Tibial nerve (tissue), 3 donors: ENCODE results near the gene SEC22B.
"Not testable (repeated sequence)": the region's sequence is repeated elsewhere in the genome, so short reads cannot be mapped to it uniquely, and the experiment has no call there.

Experiments used
- POLR2A ChIP-seq, 2 donors: fragments of 450-650 bp; IDR thresholded peaks; one replicate each; pipeline ENCODE4 v1.6.1; 2017; ENCODE audit warnings: antibody characterized with exemption in 2 of 2, mild to moderate bottlenecking in 2 of 2, moderate library complexity in 2 of 2
- TF ChIP-seq, protein P1 (sequence below), 5 experiments: fragments of 200-600 bp in 3 of 5; fragments of 450-650 bp in 2 of 5; sonication (generic) in 3 of 5; IDR thresholded peaks; one replicate each; pipeline ENCODE4 v1.5.1; 2016 to 2019; ENCODE audit warnings: antibody characterized with exemption in 5 of 5, mild to moderate bottlenecking in 3 of 5, moderate library complexity in 2 of 5

DNA sequence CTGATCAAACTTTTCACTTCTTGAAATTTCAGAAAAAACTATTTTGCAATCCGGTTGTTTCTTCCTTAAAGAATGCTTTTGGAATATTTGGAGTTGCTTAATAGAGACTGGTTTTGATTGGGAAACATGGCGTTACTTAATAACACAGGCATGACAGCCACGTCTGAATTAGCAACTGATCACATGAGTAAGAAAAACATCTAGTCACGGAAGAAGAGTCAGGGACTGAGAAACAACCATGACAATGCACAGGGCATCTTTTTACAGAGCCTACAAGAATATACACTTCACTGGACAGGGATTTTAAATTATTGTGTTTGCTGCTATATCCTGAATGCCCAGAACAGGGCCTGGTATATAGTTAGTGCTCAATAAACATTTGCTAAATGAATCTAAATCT, 18.2 kb downstream of the SEC22B start:
- TF ChIP-seq, protein P1, sequence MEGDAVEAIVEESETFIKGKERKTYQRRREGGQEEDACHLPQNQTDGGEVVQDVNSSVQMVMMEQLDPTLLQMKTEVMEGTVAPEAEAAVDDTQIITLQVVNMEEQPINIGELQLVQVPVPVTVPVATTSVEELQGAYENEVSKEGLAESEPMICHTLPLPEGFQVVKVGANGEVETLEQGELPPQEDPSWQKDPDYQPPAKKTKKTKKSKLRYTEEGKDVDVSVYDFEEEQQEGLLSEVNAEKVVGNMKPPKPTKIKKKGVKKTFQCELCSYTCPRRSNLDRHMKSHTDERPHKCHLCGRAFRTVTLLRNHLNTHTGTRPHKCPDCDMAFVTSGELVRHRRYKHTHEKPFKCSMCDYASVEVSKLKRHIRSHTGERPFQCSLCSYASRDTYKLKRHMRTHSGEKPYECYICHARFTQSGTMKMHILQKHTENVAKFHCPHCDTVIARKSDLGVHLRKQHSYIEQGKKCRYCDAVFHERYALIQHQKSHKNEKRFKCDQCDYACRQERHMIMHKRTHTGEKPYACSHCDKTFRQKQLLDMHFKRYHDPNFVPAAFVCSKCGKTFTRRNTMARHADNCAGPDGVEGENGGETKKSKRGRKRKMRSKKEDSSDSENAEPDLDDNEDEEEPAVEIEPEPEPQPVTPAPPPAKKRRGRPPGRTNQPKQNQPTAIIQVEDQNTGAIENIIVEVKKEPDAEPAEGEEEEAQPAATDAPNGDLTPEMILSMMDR (IDR thresholded peaks at IDR 0.05) = not testable (repeated sequence)
- not testable (repeated sequence) for TF ChIP-seq POLR2A (IDR thresholded peaks at IDR 0.05)
